ENCODE results near the gene SRMS. TPM values are rescaled to one million over a fixed set of nuclear protein-coding genes. Genes with fewer than 3 reads are reported as not detected.
A peak's percentile ranks its signal among the peaks of the same experiment; 100 is the strongest.

SRMS gene
- total and polyA plus RNA-seq, 11 donors, result not detected

DNA sequence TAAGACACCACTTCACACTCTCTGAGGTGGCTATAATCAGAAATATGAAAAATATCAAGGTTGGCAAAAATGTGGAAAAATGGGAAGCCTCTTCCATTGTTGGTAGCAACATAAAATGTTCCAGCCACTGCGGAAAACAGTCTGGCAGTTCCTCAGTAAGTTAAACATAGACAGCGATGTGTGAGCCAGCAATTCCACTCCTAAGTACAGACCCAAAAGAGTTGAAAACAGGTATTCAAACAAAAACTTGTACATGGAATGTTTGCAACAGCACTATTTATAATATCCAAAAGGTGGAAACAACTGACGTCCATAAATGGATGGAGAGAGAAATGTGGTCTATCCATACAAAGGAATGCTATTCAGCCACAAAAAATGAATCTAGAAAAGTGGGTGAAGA, 34.3 kb downstream of the SRMS start:
- Histone ChIP-seq H3K4me3 (no peak overlapping the region), H3K36me3 (no peaks in the 10 kb centered on the region), H3K27ac (no peak overlapping the region), H3K4me1 (no peaks in the 10 kb centered on the region), H3K9me3 (no peaks in the 10 kb centered on the region), H3K27me3 (peaks cover 0 to 4% (median 0%) of the 10 kb centered on the region in 9 donors)
- no peak for DNase-seq
- TF ChIP-seq, protein P1, sequence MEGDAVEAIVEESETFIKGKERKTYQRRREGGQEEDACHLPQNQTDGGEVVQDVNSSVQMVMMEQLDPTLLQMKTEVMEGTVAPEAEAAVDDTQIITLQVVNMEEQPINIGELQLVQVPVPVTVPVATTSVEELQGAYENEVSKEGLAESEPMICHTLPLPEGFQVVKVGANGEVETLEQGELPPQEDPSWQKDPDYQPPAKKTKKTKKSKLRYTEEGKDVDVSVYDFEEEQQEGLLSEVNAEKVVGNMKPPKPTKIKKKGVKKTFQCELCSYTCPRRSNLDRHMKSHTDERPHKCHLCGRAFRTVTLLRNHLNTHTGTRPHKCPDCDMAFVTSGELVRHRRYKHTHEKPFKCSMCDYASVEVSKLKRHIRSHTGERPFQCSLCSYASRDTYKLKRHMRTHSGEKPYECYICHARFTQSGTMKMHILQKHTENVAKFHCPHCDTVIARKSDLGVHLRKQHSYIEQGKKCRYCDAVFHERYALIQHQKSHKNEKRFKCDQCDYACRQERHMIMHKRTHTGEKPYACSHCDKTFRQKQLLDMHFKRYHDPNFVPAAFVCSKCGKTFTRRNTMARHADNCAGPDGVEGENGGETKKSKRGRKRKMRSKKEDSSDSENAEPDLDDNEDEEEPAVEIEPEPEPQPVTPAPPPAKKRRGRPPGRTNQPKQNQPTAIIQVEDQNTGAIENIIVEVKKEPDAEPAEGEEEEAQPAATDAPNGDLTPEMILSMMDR (IDR thresholded peaks at IDR 0.05), result no peak
- TF ChIP-seq POLR2A (IDR thresholded peaks at IDR 0.05), result no peak
- 78 to 93% (median 85%) methylated on average over 3 of the region's 3 CpGs for WGBS, 4 donors
- intact Hi-C loops (cut with DNase I), result no loop called here
- ATAC-seq, result no peak

DNA sequence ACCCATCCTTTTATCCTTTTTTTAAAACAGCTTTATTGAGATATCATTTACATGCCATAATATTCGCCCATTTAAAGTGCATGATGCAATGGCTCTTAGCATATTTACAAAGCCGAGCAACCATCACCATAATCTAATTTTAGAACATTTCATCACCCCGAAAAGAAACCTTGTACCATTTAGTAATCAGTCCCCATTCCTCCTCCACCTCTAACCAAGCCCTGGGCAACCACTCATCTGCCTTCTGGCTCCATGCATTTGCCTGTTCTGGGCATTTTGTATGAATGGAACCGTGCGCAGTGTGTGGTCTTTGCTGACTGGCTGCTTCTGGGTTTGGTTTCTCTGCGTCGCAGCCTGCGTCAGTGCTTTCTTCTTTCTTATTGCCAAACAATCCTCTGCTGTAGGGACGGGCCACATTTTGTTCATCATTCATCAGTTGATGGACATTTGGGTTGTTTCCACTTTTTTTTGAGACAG, 38.4 kb downstream of the SRMS start:
- peaks cover 0 to 7% (median 0%) of the 10 kb centered on the region in 9 donors for H3K27me3 ChIP-seq
- ATAC-seq, result peak; percentile 42 to 87 (median 76)
- 75 to 80% (median 79%) methylated on average over 9 of the region's 9 CpGs for WGBS, 4 donors
- no peak overlapping the region for H3K4me3 ChIP-seq
- DNase-seq, result peak in 1 of 5 donors; percentile 8
- H3K9me3 ChIP-seq, result peaks cover 0 to 17% (median 3%) of the 10 kb centered on the region in 12 donors
- H3K4me1 ChIP-seq, result no peaks in the 10 kb centered on the region
- H3K36me3 ChIP-seq, result no peaks in the 10 kb centered on the region
- TF ChIP-seq, protein P1 (IDR thresholded peaks at IDR 0.05), result no peak
- TF ChIP-seq POLR2A (IDR thresholded peaks at IDR 0.05), result no peak
- H3K27ac ChIP-seq, result peak overlapping the region in 4 of 12 donors; percentile 30 to 60 (median 52)
- intact Hi-C loops (cut with DNase I), result no loop called here

DNA sequence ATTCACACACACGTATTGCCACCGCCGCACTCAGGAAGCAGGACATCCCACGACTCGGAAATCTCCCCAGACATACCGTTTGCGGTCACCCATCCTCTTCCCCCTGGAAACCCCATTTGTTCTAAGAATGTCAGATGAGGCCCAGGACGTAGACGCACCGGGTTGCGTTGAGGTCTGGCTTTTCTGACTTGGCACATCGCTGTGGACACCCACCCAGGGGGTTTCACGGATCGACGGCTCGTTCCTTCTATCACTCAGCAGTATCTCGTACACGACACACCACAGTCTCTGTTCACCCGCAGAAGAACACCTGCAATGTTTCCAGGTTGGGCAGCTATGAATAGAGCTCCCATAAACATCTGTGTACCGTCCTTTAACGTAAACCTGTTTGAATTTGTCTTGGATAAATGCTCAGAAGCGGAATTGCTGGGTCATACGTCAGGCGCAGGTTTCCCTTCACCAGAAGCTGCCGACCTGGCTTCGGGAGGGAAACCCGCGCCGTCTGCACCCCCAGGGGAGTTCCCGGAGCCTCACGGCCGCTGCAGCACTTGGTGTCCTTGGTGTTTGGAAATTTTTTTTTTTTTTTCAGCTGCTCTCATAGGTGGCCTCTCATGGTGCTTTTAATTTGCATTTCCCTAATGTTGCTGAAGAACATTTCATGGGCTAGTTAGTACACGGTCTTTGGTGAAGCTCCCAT, 39.3 kb downstream of the SRMS start:
- no peak for ATAC-seq
- DNase-seq, result peak in 1 of 5 donors; percentile 12

More for the DNA sequence above, 39.3 kb downstream of the SRMS start:
- WGBS, 4 donors, result 89 to 92% (median 89%) methylated on average over 33 of the region's 33 CpGs
- Histone ChIP-seq H3K4me3 (no peak overlapping the region), H3K27ac (no peak overlapping the region), H3K4me1 (no peaks in the 10 kb centered on the region), H3K36me3 (no peaks in the 10 kb centered on the region), H3K27me3 (peaks cover 0 to 7% (median 0%) of the 10 kb centered on the region in 9 donors), H3K9me3 (peaks cover 0 to 19% (median 3%) of the 10 kb centered on the region in 12 donors)
- no peak for TF ChIP-seq POLR2A (IDR thresholded peaks at IDR 0.05)
- TF ChIP-seq, protein P1 (IDR thresholded peaks at IDR 0.05), result no peak
- intact Hi-C loops (cut with DNase I), result no loop called here

All from heart left ventricle (tissue), 16 donors.